GM19328 (cell line): ENCODE results near the gene TRMT2A.

ENCODE experiments used
- ATAC-seq: cut with Tn5 transposase; IDR thresholded peaks from one replicate; pipeline ENCODE4 v1.9.1; 2021; ENCODE audit warnings: mild to moderate bottlenecking, moderate library complexity; ENCODE audit not compliant: unreplicated experiment

Gene TRMT2A

GRCh38 chr22:20135806-20136602 is 19.0 kb upstream of the TRMT2A start:
- ATAC-seq = no peak

- ATAC-seq = no peak
Observed at GRCh38 chr22:20135265-20135664, 18.2 kb upstream of the TRMT2A start.

- no peak for ATAC-seq
Observed at GRCh38 chr22:20133930-20134549, 17.0 kb upstream of the TRMT2A start.

GRCh38 chr22:20132686-20133246 is 15.7 kb upstream of the TRMT2A start:
- no peak for ATAC-seq

- peak; percentile 3 for ATAC-seq
Observed at GRCh38 chr22:20131859-20132685, 15.0 kb upstream of the TRMT2A start.

GRCh38 chr22:20131597-20131858 is 14.5 kb upstream of the TRMT2A start, which contains the start of gene ZDHHC8:
TSS of gene ZDHHC8 (plus strand) at chr22:20131804. CDS start at chr22:20131948, 144 bp downstream.
- ATAC-seq = peak; percentile 49

- ATAC-seq = peak; percentile 62
Observed at GRCh38 chr22:20130731-20131596, 13.9 kb upstream of the TRMT2A start.

GRCh38 chr22:20130319-20130718 is 13.3 kb upstream of the TRMT2A start:
- no peak for ATAC-seq

- ATAC-seq = no peak
Observed at GRCh38 chr22:20129747-20130014, 12.7 kb upstream of the TRMT2A start.

GRCh38 chr22:20128902-20129746 is 12.1 kb upstream of the TRMT2A start:
- no peak for ATAC-seq

- ATAC-seq = no peak
Observed at GRCh38 chr22:20128619-20128901, 11.5 kb upstream of the TRMT2A start.

GRCh38 chr22:20127869-20128618 is 11.0 kb upstream of the TRMT2A start:
- ATAC-seq = no peak

GRCh38 chr22:20127318-20127868 is 10.4 kb upstream of the TRMT2A start:
- ATAC-seq = no peak

- ATAC-seq = no peak
Observed at GRCh38 chr22:20126284-20127029, 9.4 kb upstream of the TRMT2A start.

- no peak for ATAC-seq
Observed at GRCh38 chr22:20125201-20126174, 8.5 kb upstream of the TRMT2A start.

GRCh38 chr22:20124083-20124787 is 7.2 kb upstream of the TRMT2A start:
- no peak for ATAC-seq
